Effector memory CD4-positive, alpha-beta T cell (primary cell): Measurements from ENCODE around the gene CLDN22.

Source experiments
- DNase-seq, 3 donors: peaks; one replicate each; pipeline ENCODE4 v3.0.0-alpha.2; 2020
- H3K27ac ChIP-seq: 2 replicates; pipeline ENCODE4 v1.7.0; 2013; ENCODE audit warnings: mild to moderate bottlenecking, low read length, moderate library complexity; ENCODE audit not compliant: insufficient read depth, poor library complexity, severe bottlenecking
- H3K27me3 ChIP-seq: replicated peaks from 2 replicates; pipeline ENCODE4 v1.7.0; 2013; ENCODE audit warnings: mild to moderate bottlenecking, low read length; ENCODE audit not compliant: insufficient read depth, control insufficient read depth, poor library complexity, severe bottlenecking
- H3K36me3 ChIP-seq: 2 replicates; pipeline ENCODE4 v1.7.0; 2013; ENCODE audit warnings: mild to moderate bottlenecking, low read length, moderate library complexity; ENCODE audit not compliant: control insufficient read depth, insufficient read depth
- H3K4me1 ChIP-seq: 2 replicates; pipeline ENCODE4 v1.7.0; 2013; ENCODE audit warnings: low read length, mild to moderate bottlenecking; ENCODE audit not compliant: control insufficient read depth, insufficient read depth, poor library complexity, severe bottlenecking
- H3K4me3 ChIP-seq: 2 replicates; pipeline ENCODE4 v1.7.0; 2013; ENCODE audit warnings: low read length, low read depth, mild to moderate bottlenecking; ENCODE audit not compliant: insufficient read depth, poor library complexity, severe bottlenecking
- H3K9me3 ChIP-seq: 2 replicates; pipeline ENCODE4 v1.7.0; 2013; ENCODE audit warnings: mild to moderate bottlenecking, low read length, moderate library complexity; ENCODE audit not compliant: control insufficient read depth
- total RNA-seq, 3 donors: gene quantifications; one replicate each; lab custom pipeline; 2026; lab: John Stamatoyannopoulos, UW

The CLDN22 gene
- total RNA-seq = 0 reads per million in 3 donors

- no peaks in the 10 kb centered on the region for H3K36me3 ChIP-seq
- no peaks in the 10 kb centered on the region for H3K9me3 ChIP-seq
Measured at GRCh38 chr4:183320211-183321059, at the start of gene CLDN22. CLDN22 (minus strand) TSS chr4:183320276; CDS start chr4:183320218, 58 bp downstream.

GRCh38 chr4:183369073-183369472 lies 49.0 kb upstream of the CLDN22 start:
- Histone ChIP-seq H3K4me1 (no peaks in the 10 kb centered on the region), H3K4me3 (no peak overlapping the region), H3K27me3 (no peaks in the 10 kb centered on the region), H3K36me3 (no peaks in the 10 kb centered on the region), H3K9me3 (no peaks in the 10 kb centered on the region), H3K27ac (no peak overlapping the region)
- no peak for DNase-seq

More at GRCh38 chr4:183320211-183321059, at the start of gene CLDN22:
- Histone ChIP-seq H3K27ac (no peak within 1 kb of the TSS), H3K4me1 (no peaks in the 10 kb centered on the region), H3K4me3 (no peak within 1 kb of the TSS), H3K27me3 (no peaks in the 10 kb centered on the region)
- no peak for DNase-seq

GRCh38 chr4:183366206-183366835 lies 46.2 kb upstream of the CLDN22 start:
- no peaks in the 10 kb centered on the region for H3K4me1 ChIP-seq
- H3K27ac ChIP-seq = no peak overlapping the region
- no peak overlapping the region for H3K4me3 ChIP-seq
- H3K36me3 ChIP-seq = no peaks in the 10 kb centered on the region
- no peak for DNase-seq
- H3K27me3 ChIP-seq = no peaks in the 10 kb centered on the region
- no peaks in the 10 kb centered on the region for H3K9me3 ChIP-seq

- Histone ChIP-seq H3K9me3 (no peaks in the 10 kb centered on the region), H3K4me3 (no peak overlapping the region), H3K27ac (no peak overlapping the region), H3K4me1 (no peaks in the 10 kb centered on the region), H3K27me3 (no peaks in the 10 kb centered on the region), H3K36me3 (no peaks in the 10 kb centered on the region)
- DNase-seq = no peak
Measured at GRCh38 chr4:183364025-183364424, 43.9 kb upstream of the CLDN22 start.

GRCh38 chr4:183362916-183363542 lies 43.0 kb upstream of the CLDN22 start:
- H3K9me3 ChIP-seq = no peaks in the 10 kb centered on the region
- DNase-seq = no peak
- H3K4me1 ChIP-seq = no peaks in the 10 kb centered on the region
- no peaks in the 10 kb centered on the region for H3K36me3 ChIP-seq
- H3K27ac ChIP-seq = no peak overlapping the region
- no peak overlapping the region for H3K4me3 ChIP-seq
- no peaks in the 10 kb centered on the region for H3K27me3 ChIP-seq

- Histone ChIP-seq H3K27me3 (no peaks in the 10 kb centered on the region), H3K9me3 (no peaks in the 10 kb centered on the region), H3K36me3 (no peaks in the 10 kb centered on the region), H3K27ac (no peak overlapping the region), H3K4me3 (no peak overlapping the region), H3K4me1 (no peaks in the 10 kb centered on the region)
- no peak for DNase-seq
Measured at GRCh38 chr4:183362036-183362435, 42.0 kb upstream of the CLDN22 start.

- H3K27me3 ChIP-seq = no peaks in the 10 kb centered on the region
- no peaks in the 10 kb centered on the region for H3K4me1 ChIP-seq
- no peak overlapping the region for H3K4me3 ChIP-seq
- H3K9me3 ChIP-seq = no peaks in the 10 kb centered on the region
- no peaks in the 10 kb centered on the region for H3K36me3 ChIP-seq
- no peak for DNase-seq
- H3K27ac ChIP-seq = no peak overlapping the region
Measured at GRCh38 chr4:183360161-183360919, 40.3 kb upstream of the CLDN22 start.

- H3K36me3 ChIP-seq = no peaks in the 10 kb centered on the region
- H3K4me1 ChIP-seq = no peaks in the 10 kb centered on the region
- H3K9me3 ChIP-seq = no peaks in the 10 kb centered on the region
- H3K27ac ChIP-seq = no peak overlapping the region
- H3K4me3 ChIP-seq = no peak overlapping the region
- no peaks in the 10 kb centered on the region for H3K27me3 ChIP-seq
- DNase-seq = no peak
Measured at GRCh38 chr4:183358215-183358755, 38.2 kb upstream of the CLDN22 start.

- Histone ChIP-seq H3K4me3 (no peak overlapping the region), H3K27me3 (no peaks in the 10 kb centered on the region), H3K9me3 (no peaks in the 10 kb centered on the region), H3K4me1 (no peaks in the 10 kb centered on the region), H3K36me3 (no peaks in the 10 kb centered on the region), H3K27ac (no peak overlapping the region)
- DNase-seq = no peak
Measured at GRCh38 chr4:183356931-183357675, 37.0 kb upstream of the CLDN22 start.
